ENCODE results near the gene GPT2. TPM values are rescaled to one million over a fixed set of nuclear protein-coding genes. Genes with fewer than 3 reads are reported as not detected.

The GPT2 gene
- total RNA-seq, 1 donor from 2014 or later = 47.8 TPM

DNA sequence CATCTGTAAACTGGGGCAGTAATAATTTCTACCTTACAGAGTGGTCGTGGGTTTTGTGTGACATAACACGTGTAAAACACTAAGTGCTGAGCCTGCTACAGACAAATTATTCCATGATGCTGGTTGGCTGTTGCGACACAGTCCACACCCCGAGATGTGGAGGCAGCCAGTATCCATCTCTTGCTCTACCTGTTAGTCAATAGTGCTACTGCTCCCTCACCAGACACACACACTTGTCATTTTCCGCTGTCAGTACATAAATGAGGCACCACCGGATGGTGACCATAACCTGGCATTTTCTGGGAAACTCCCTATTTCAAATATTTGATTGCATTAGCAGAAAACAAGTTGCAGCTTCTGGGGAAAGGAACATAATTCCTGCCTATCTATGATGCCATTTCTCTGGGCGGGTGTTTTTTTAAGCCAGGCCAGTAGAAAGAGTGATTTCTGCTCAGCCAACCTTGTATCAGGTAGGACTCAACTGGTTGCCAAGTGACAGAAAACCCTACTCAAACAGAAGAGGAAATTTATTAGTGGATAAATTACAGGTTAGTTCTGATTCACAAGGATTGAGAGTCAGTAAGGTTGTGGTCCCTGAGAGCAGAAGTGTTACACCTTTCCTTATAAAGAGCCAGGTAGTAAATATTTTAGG, 65.2 kb downstream of the GPT2 start:
- peaks cover 4% of the 10 kb centered on the region for H3K4me1 Mint-ChIP-seq (ENCODE audit: unreplicated experiment)
- peak overlapping the region; percentile 43 for H3K27ac Mint-ChIP-seq
- TF ChIP-seq, protein P1, sequence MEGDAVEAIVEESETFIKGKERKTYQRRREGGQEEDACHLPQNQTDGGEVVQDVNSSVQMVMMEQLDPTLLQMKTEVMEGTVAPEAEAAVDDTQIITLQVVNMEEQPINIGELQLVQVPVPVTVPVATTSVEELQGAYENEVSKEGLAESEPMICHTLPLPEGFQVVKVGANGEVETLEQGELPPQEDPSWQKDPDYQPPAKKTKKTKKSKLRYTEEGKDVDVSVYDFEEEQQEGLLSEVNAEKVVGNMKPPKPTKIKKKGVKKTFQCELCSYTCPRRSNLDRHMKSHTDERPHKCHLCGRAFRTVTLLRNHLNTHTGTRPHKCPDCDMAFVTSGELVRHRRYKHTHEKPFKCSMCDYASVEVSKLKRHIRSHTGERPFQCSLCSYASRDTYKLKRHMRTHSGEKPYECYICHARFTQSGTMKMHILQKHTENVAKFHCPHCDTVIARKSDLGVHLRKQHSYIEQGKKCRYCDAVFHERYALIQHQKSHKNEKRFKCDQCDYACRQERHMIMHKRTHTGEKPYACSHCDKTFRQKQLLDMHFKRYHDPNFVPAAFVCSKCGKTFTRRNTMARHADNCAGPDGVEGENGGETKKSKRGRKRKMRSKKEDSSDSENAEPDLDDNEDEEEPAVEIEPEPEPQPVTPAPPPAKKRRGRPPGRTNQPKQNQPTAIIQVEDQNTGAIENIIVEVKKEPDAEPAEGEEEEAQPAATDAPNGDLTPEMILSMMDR (conservative IDR thresholded peaks at IDR 0.05) = no peak
- no peak overlapping the region for H3K4me3 Mint-ChIP-seq
- no peak for DNase-seq (ENCODE audit: extremely low spot score, unreplicated experiment)
- H3K36me3 Mint-ChIP-seq = no peaks in the 10 kb centered on the region
- no peaks in the 10 kb centered on the region for H3K9me3 Mint-ChIP-seq
- no peaks in the 10 kb centered on the region for H3K27me3 Mint-ChIP-seq

DNA sequence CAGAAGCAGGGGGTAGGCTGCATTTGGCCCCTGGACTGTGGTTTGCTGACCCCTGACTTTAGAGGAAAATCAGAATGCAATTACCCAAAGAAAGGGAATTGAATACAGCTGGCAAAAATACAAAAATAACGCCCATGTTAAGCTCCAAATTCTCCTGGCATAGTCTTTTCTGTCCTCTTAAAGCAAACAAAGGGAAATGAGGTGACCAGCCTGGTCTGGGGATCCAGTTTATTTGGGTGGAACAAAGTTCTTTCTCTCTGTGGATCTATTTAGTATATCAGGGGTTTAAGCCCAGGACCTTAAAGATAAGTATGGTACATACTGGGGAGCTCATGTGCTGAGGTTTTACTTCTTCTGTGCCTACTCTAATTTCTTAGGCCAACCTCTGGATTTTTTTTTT, 65.8 kb downstream of the GPT2 start:
- Mint-ChIP-seq H3K9me3 (no peaks in the 10 kb centered on the region), H3K27ac (no peak overlapping the region)
- TF ChIP-seq, protein P1 (conservative IDR thresholded peaks at IDR 0.05) = no peak

GRCh38 chr16:46954562-46954961, 70.4 kb downstream of the GPT2 start:
- Mint-ChIP-seq H3K9me3 (no peaks in the 10 kb centered on the region), H3K4me3 (no peak overlapping the region), H3K27ac (no peak overlapping the region), H3K4me1 (ENCODE audit: unreplicated experiment) (no peaks in the 10 kb centered on the region), H3K36me3 (peaks cover 14% of the 10 kb centered on the region), H3K27me3 (no peaks in the 10 kb centered on the region)
- TF ChIP-seq, protein P1 (conservative IDR thresholded peaks at IDR 0.05) = no peak
- DNase-seq (ENCODE audit: extremely low spot score, unreplicated experiment) = no peak

More for the DNA sequence above, 65.8 kb downstream of the GPT2 start:
- H3K36me3 Mint-ChIP-seq = peaks cover under 1% of the 10 kb centered on the region
- peaks cover 4% of the 10 kb centered on the region for H3K4me1 Mint-ChIP-seq (ENCODE audit: unreplicated experiment)
- no peak overlapping the region for H3K4me3 Mint-ChIP-seq
- no peaks in the 10 kb centered on the region for H3K27me3 Mint-ChIP-seq
- no peak for DNase-seq (ENCODE audit: extremely low spot score, unreplicated experiment)

GRCh38 chr16:46961373-46962353, 77.5 kb downstream of the GPT2 start:
- no peaks in the 10 kb centered on the region for H3K27me3 Mint-ChIP-seq
- TF ChIP-seq, protein P1 (conservative IDR thresholded peaks at IDR 0.05) = no peak
- H3K27ac Mint-ChIP-seq = peak overlapping the region; percentile 10
- H3K36me3 Mint-ChIP-seq = peaks cover 36% of the 10 kb centered on the region
- H3K4me1 Mint-ChIP-seq (ENCODE audit: unreplicated experiment) = no peaks in the 10 kb centered on the region
- H3K4me3 Mint-ChIP-seq = no peak overlapping the region
- no peak for DNase-seq (ENCODE audit: extremely low spot score, unreplicated experiment)
- H3K9me3 Mint-ChIP-seq = no peaks in the 10 kb centered on the region

DNA sequence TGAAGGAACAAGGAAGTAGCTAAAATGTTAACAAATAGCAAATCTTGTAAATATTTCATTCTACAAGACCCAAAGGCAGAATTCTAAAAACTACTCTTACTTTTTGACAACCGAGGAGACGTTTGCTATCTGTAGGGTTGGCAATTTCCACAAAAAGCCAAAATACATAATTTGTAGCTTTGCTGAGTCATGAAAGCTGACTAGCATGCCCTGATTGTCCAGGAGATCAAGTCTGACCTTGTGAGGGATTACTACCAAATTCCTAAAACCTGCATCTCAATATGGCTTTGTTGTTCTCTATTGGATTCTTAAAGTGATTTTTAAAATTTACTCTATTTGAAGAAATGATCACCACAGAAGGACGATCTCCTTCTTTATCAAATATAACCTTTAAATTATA, 78.5 kb downstream of the GPT2 start:
- Mint-ChIP-seq H3K4me3 (no peak overlapping the region), H3K9me3 (no peaks in the 10 kb centered on the region), H3K27me3 (no peaks in the 10 kb centered on the region), H3K36me3 (peaks cover 34% of the 10 kb centered on the region), H3K4me1 (ENCODE audit: unreplicated experiment) (no peaks in the 10 kb centered on the region), H3K27ac (no peak overlapping the region)
- DNase-seq (ENCODE audit: extremely low spot score, unreplicated experiment) = no peak
- TF ChIP-seq, protein P1 (conservative IDR thresholded peaks at IDR 0.05) = no peak

Data from type B pancreatic cell (in vitro differentiated cells).